HG02885 (cell line): ENCODE measurements around the gene ZFAND4.
"Not testable (repeated sequence)": the region's sequence is repeated elsewhere in the genome, so short reads cannot be mapped to it uniquely, and the experiment has no call there.

ENCODE experiments used
- ATAC-seq: cut with Tn5 transposase; IDR thresholded peaks from one replicate; pipeline ENCODE4 v1.9.1; 2021; ENCODE audit warnings: mild to moderate bottlenecking; ENCODE audit not compliant: unreplicated experiment, poor library complexity

Gene ZFAND4

DNA sequence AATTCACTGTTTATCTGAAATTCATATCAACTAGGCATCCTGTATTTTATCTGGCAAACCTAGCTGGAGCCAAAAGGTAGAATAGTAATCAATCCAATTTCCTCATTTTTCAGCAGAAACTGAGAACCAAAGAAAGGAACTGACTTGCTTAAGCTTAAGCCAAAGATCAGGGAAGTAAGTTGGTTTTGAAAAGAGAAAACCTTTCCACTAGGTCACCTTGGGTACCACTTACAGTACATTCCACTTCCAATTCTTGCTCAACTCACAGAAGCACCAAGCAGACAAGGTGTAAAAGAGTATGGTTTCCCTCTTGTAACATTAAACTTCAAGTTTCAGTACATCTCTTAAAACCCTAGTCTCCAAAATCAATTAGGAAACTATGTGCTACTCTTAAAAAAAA is 79.6 kb downstream of the ZFAND4 start:
- no peak for ATAC-seq

DNA sequence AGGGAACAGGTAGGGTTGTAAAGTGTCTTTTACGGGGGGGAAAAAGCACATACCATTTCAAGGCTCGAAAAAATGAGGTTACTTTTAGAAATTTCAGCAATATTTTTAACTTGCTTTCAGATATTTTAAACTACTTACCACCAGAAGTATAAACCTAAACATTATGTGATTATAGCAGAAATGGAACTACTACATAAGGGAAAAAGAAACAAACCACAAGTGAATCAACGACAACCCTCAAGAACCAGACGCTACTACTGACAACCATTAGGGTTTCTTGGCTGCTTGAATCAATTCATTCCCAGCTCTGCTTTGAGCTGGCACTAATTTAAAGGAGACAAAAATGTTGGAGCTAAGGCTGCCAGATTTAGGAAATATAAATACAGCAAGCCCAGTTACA is 80.1 kb downstream of the ZFAND4 start:
- no peak for ATAC-seq

DNA sequence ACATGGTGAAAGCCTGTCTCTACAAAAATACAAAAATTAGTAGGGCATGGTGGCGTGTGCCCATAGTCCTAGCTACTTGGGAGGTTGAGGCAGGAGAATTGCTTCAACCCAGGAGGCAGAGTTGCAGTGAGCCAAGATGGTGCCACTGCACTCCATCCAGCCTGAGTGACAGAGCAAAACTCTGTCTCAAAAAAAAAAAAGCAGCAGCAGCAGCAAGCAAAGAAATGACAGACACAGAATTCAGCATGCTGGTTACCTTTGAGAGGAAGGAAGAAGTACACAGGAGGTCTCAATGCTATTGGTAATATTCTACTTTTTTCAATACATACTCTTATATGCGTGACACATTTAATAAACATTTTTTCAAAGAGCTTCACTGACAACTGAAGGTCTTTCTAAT is 81.3 kb downstream of the ZFAND4 start:
- ATAC-seq: no peak

DNA sequence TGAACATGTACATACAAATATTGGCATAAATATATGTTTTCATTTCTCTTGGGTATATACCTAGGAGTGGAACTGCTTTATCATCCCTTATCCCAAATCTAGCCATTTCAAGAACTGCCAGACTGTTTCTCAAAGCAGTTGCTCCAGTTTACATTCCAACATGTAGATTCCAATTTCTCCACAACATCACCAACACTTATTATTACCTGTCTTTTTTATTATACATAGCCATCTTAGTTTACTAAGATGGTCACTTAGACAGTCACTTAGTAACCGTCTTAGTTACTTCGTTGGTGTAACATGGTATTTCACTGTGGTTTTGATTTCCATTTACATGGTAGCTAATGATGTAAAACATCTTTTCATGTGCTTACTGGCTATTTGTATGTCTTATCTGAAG is 82.7 kb downstream of the ZFAND4 start:
- ATAC-seq: no peak

DNA sequence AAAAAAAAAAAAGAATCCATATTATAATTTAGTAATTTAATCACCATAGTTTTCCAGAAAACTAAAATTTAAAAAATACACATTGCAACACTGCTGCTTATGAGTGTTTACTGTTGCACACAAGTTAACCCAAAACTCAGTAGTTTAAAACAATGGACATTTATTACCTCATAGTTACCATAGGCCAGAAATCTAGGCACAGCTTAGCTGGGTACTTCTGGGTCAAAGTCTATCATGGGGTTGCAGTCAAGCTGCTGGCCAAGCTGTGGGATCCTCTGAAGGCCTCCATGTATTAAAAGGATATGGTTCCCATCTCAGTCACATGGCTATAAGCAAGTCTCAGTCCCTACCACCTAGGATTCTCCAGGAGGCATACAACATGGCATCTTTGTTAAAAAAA is 83.6 kb downstream of the ZFAND4 start:
- no peak for ATAC-seq

DNA sequence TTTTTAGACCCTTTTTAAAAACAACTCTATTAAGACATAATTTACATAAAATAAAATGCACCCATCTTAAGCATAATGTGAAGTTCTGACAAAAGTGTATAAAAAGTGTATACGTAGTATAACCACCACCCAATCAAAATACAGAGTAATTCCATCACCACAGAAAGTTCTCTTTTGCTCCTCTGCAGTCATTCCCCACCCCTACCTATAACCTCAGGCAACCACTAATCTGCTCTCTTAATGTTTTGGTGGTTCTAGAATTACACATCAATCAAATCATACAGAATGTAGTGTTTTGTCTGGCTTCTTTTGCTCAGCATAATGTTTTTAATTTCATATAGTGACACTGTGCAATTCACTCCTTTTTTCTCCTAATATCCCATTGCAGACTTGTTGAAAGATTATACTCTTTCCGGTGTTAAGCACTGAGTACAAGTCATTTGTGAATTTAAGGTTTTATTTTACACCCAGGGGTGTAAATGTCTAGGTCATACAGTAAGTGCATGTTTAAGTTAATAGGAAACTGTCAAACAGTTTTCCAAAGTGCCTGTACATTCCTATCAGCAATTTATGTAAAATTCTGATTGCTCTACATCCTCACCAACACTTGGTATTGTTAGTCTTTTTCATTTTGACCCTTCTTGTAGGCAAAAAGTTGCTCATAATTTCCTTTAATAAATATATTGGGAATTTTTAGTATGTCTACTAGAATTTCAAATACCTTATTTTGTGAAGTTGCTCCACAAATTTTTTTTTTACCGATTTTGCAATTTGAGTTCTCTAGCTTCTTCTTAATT is 86.3 kb downstream of the ZFAND4 start:
- ATAC-seq: no peak

DNA sequence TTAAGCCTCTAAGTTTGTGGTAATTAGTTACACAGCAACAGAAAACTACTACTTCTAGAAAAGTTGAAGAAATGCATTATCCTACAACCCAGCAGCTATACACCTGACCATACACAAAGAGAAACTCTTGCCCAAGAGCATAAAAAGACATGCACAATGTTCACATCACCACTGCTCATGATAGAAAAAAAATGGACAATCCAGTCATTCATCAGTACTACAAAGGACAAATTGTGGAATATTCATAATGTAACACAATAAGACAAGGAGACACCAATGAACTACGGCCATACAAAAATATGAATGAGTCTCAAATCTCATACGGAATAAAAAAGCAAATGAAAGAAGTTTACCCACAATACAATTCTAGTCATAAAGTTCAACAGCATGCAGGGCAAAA is 87.4 kb downstream of the ZFAND4 start:
- no peak for ATAC-seq

DNA sequence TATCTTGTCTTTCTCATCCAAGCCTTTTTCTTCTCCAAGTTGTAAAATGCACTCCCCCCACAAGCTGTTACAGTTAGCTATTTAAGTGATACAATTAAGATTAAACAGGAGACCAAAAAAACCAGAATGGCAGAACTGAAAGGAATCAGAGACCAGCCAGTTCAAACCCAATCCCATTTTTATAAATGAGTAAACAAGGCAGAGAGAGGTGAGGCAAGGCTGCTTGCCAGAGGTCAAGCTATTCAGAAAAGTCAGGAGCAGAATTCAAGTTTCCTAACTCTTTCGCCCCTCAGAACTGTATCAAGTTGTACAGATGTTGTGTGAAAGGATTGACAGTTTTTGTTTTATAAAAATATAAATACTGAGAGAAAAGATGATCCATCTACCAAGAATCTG is 90.2 kb downstream of the ZFAND4 start:
- no peak for ATAC-seq

DNA sequence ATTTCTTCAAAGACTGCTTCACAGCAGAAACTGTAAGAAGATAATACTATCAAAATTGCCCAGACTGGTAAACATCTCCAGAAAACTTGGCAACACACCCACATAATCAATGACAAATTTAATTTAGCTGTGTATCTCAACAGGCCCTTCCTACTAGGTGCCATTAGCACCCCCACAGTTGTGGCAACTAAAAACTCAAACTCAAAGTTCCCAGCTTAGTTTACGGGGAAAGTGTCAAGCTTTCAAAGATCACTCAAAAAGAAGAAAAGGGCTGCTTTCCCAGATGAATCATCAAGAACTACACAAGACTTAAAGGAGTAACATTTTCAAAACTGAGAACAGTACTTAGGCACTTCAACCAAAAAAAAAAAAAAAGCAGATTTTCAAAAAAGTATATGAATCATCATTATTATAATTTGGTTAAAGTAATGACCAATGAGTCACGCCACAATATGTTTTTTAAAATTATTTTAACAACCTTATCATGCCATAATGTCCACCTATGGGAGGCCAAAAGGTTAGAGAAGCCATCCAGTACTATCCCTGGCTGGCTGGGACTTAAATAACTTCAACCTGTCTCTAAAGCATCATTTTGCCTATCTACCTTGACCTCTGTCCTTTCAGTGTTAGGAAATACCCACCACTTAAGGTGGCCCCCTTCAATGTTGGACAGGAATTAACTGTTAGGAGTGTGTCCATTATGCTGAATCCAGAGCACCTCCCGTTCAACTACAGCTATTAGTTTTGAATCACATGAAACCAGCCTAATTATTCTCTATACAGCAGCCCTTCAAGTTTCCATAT is 90.8 kb downstream of the ZFAND4 start:
- no peak for ATAC-seq

DNA sequence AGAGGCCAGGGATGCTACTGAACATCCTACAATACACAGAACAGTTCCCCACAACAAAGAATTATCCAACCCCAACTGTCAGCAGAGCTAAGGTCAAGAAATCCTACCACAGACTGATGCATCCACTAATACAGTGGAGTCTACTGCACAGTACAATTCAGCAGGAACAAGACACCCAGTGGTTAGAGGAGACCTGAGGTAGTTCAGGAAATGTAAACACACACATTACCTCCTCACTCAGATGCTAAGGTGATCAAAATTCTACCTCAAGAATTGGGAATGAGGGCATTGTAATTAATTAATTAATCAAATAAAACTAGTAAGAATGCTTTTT is 91.4 kb downstream of the ZFAND4 start:
- ATAC-seq: peak; percentile 45

DNA sequence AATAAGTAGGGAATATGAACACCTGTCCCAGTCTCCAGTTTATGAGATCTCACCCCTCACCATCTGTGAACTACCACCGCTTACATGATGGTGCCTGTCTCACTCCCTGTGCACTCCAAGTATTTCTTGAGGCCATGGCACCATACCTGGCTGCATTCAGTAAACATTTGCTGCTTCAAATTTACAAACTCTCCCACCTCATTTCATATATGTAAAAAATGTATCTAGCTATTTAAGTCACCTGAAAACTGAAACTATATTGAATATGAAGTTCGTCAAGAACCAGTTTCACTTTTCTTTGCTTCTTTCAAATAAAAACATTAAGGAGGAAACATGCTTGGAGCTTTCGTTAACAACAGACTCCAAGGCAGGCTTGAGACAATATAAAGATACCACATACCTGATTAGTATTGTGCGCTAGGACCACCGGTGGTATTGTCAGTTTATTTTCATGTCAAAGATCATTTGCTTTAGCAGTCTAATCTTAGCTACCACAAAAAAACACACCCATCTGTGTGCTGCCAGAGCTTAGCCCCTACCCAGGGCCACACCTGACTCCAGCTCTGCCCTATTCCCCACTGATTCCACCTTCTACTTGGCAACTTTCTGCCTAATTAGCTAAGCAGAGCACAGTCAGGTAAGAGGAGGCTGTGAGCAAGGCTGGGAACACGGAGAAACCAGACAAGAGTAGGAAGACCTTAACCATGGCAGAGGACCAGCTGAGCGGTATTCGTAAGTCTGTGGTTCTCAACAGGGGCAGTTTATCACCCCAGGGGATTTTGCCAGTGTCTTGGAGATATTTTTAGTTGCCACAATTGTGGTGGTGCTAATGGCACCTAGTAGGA is 92.0 kb downstream of the ZFAND4 start:
- ATAC-seq: peak; percentile 59

DNA sequence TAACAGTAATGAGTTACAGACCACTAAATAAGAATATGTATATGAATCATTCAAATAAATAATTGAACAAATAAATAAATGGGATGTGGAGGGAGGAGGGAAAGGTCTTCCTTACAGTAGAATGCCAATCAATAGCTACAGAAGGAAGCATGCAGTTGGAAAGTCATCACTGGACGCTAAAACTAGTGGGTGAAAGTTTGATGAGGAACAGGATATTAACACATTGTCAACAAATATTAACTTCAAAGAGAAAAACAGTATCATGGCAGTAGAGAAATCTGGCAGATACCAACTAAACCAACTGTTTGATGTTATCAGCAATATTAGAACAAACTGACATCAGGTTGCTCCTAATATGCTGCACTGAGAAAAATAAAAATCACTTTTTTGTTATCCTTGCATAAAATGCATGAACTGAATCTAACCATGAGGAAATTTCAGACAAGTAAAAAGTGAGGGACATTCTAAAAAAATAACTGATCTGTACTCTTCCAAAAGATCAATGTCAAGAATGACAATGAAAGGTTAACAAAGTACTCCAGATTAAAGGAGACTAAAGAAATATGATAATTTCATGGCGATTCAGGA is 94.1 kb downstream of the ZFAND4 start:
- no peak for ATAC-seq

DNA sequence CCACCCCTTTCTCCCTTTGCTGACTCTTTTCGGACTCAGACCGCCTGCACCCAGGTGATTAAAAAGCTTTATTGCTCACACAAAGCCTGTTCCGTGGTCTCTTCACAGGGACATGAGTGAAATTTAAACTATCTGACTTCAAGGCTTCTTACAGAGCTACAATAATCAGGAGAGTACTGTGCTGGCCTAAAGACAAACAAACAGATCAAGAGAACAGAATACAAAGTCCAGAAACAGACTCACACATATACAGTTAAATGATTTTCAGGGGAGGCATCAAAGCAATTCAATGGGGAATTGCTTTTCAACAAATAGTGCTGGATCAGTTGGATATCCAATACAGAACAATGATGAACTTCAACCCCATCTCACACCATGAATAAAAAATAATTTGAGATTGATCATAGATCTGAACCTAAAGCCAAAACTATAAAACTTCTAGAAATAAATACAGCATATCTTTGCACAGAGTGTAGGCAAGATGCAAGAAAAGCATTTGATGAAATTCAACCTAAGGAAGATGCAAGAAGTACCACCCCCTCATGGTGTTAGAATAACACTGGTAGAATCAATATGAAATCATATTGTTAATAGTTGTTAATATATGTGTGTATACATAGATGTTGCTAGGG is 96.5 kb downstream of the ZFAND4 start:
- no peak for ATAC-seq

DNA sequence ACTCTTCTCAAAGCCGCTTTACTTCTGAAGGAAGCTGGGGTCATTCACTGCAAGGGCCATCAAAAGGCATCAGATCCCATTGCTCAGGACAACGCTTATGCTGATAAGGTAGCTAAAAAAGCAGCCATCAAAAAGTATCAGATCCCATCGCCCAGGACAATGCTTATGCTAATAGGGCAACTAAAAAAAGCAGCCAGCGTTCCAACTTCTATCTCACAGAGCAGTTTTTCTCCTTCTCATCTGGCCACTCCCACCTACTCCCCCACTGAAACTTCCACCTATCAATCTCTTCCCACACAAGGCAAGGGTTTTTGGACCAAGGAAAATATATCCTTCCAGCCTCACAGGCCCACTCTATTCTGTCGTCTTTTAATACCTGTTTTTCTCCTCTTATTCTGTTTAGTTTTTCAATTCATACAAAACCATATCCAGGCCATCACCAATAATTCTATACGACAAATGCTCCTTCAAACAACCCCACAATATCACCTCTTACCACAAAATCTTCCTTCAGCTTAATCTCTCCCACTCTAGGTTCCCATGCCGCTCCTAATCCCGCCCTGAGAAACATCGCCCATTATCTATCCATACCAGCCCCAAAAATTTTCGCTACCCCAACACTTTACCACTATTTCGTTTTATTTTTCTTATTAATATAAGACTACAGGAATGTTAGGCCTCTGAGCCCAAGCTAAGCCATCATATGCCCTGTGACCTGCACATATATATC is 97.4 kb downstream of the ZFAND4 start:
- ATAC-seq: not testable (repeated sequence)

DNA sequence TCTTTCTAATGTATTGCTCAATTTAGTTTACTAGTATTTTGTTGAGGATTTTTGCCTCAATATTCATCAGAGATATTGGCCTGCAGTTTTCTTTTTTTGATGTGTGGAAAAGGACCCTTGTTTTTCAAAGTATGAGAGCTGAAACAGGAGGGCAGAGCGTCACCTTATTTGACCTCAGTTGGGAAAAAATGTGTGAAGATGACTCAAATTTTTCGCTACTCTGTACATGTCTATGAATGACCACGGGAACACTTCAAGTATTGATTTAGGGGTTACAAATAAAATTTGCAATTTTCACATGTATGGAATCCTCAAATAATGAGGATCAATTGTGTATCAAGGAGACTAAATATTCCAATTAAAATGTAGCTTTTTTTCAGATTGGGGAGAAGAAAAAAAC is 103.1 kb downstream of the ZFAND4 start:
- ATAC-seq: no peak

DNA sequence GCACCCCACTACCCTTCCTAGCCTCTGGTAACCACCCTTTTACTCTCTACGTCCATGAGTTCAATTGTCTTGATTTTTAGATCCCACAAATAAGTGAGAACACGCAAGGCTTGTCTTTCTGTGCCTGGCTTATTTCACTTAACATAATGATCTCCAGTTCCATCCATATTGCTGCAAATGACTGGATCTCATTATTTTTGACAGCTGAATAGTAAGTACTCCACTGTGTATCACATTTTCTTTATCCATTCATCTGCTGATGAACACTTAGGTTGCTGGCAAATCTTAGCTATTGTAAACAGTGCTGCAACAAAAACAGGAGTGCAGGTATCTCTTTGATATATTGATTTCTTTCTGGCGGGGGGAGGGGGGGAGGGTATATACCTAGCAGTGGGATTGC is 106.2 kb downstream of the ZFAND4 start:
- no peak for ATAC-seq
